Glutamatergic neuron (in vitro differentiated cells): ENCODE data around the gene FAM111B. TPM values are rescaled to one million over a fixed set of nuclear protein-coding genes. Genes with fewer than 3 reads are reported as not detected.
A peak's percentile ranks its signal among the peaks of the same experiment; 100 is the strongest.
"Not testable (repeated sequence)": the region's sequence is repeated elsewhere in the genome, so short reads cannot be mapped to it uniquely, and the experiment has no call there.

Source experiments
- DNase-seq: peaks from one replicate; pipeline ENCODE4 v3.0.0; 2022
- H3K27ac Mint-ChIP-seq: one replicate; pipeline ENCODE4 v1.8.0; 2020; ENCODE audit warnings: mild to moderate bottlenecking, mixed read lengths, inconsistent platforms; ENCODE audit not compliant: unreplicated experiment
- H3K27me3 Mint-ChIP-seq: one replicate; pipeline ENCODE4 v1.8.0; 2020; ENCODE audit warnings: mild to moderate bottlenecking, moderate library complexity, mixed read lengths, inconsistent platforms; ENCODE audit not compliant: unreplicated experiment
- H3K36me3 Mint-ChIP-seq: one replicate; pipeline ENCODE4 v1.8.0; 2020; ENCODE audit warnings: mild to moderate bottlenecking, mixed read lengths, inconsistent platforms; ENCODE audit not compliant: unreplicated experiment
- H3K4me1 Mint-ChIP-seq: one replicate; pipeline ENCODE4 v1.8.0; 2020; ENCODE audit warnings: mild to moderate bottlenecking, low read depth, mixed read lengths, inconsistent platforms; ENCODE audit not compliant: unreplicated experiment
- H3K4me3 Mint-ChIP-seq: one replicate; pipeline ENCODE4 v1.8.0; 2020; ENCODE audit warnings: mild to moderate bottlenecking, mixed read lengths, inconsistent platforms; ENCODE audit not compliant: unreplicated experiment
- H3K9me3 Mint-ChIP-seq: one replicate; pipeline ENCODE4 v1.8.0; 2020; ENCODE audit warnings: mild to moderate bottlenecking, moderate library complexity, mixed read lengths, inconsistent platforms; ENCODE audit not compliant: unreplicated experiment
- CTCF ChIP-seq: fragments of 200-600 bp; sonication (generic); IDR thresholded peaks from one replicate; pipeline ENCODE4 v1.5.0; 2021; ENCODE audit not compliant: partially characterized antibody, unreplicated experiment
- long read RNA-seq: library from polyadenylated mRNA; unstranded; transcript quantifications from one replicate; pipeline ENCODE4 v2.0.0, GENCODE V29; 2020; ENCODE audit not compliant: unreplicated experiment
- total RNA-seq: library from RNA; stranded (reverse); fragmentation: NEBNext Ultra II Directional; extraction: Animal tissue kit (Norgen Biotek cat#: 25700); gene quantifications from one replicate; pipeline ENCODE4 v1.2.1, GENCODE V29; 2021; ENCODE audit not compliant: unreplicated experiment

FAM111B gene
- total RNA-seq = 6.4 TPM
- long read RNA-seq, partial matches to known transcripts = 0 of 1 reads
- long read RNA-seq, other reads (novel, unspliced or antisense) = 1 of 1 reads

GRCh38 chr11:59106363-59107336, at the start of gene FAM111B:
Gene FAM111B (plus strand): TSS chr11:59107237. CDS start chr11:59109626, 2,389 bp downstream.
- peaks cover 4% of the 10 kb centered on the region for H3K9me3 Mint-ChIP-seq
- no peaks in the 10 kb centered on the region for H3K36me3 Mint-ChIP-seq
- peaks cover 5% of the 10 kb centered on the region for H3K4me1 Mint-ChIP-seq
- peaks cover 3% of the 10 kb centered on the region for H3K27me3 Mint-ChIP-seq
- peak within 1 kb of the TSS; percentile 14 for H3K27ac Mint-ChIP-seq
- no peak for TF ChIP-seq CTCF
- H3K4me3 Mint-ChIP-seq = peak within 1 kb of the TSS; percentile 92
- peak; percentile 77 for DNase-seq

GRCh38 chr11:59058120-59059033, 48.7 kb upstream of the FAM111B start:
- H3K4me1 Mint-ChIP-seq, H3K36me3 Mint-ChIP-seq, H3K27me3 Mint-ChIP-seq, H3K9me3 Mint-ChIP-seq, H3K27ac Mint-ChIP-seq: not testable (repeated sequence)
- DNase-seq = peak; percentile 96
- TF ChIP-seq CTCF = peak; percentile 85
- peak overlapping the region; percentile 93 for H3K4me3 Mint-ChIP-seq

- H3K9me3 Mint-ChIP-seq, H3K4me3 Mint-ChIP-seq, H3K27me3 Mint-ChIP-seq, H3K36me3 Mint-ChIP-seq, H3K27ac Mint-ChIP-seq, H3K4me1 Mint-ChIP-seq, DNase-seq: not testable (repeated sequence)
Measured at GRCh38 chr11:59060096-59060495, 46.9 kb upstream of the FAM111B start.

- H3K4me1 Mint-ChIP-seq = peaks cover 2% of the 10 kb centered on the region
- no peak overlapping the region for H3K27ac Mint-ChIP-seq
- H3K36me3 Mint-ChIP-seq = no peaks in the 10 kb centered on the region
- H3K27me3 Mint-ChIP-seq = peaks cover 2% of the 10 kb centered on the region
- H3K4me3 Mint-ChIP-seq = no peak overlapping the region
- DNase-seq = no peak
- no peaks in the 10 kb centered on the region for H3K9me3 Mint-ChIP-seq
- no peak for TF ChIP-seq CTCF
Measured at GRCh38 chr11:59062602-59063529, 44.2 kb upstream of the FAM111B start.

- H3K36me3 Mint-ChIP-seq, H3K27ac Mint-ChIP-seq, H3K9me3 Mint-ChIP-seq, DNase-seq, H3K4me1 Mint-ChIP-seq, H3K27me3 Mint-ChIP-seq, H3K4me3 Mint-ChIP-seq: not testable (repeated sequence)
Measured at GRCh38 chr11:59063996-59064727, 42.9 kb upstream of the FAM111B start.
